WTC11 (cell line): ENCODE measurements around the gene LSP1. TPM values are rescaled to one million over a fixed set of nuclear protein-coding genes. Genes with fewer than 3 reads are reported as not detected.

Source experiments
- ATAC-seq: fragments of 200-7000 bp; cut with Tn5 transposase; 2 replicates; pipeline ENCODE4 v1.10.0; 2021; ENCODE audit warnings: mild to moderate bottlenecking, moderate library complexity
- CTCF ChIA-PET: fragments of 300-600 bp; sonication (Branson Sonifier 250); formaldehyde crosslinking; loops from one replicate; lab custom pipeline; 2021; ENCODE audit warnings: antibody characterized with exemption; lab: Charles Lee
- POLR2A ChIA-PET: fragments of 350-600 bp; sonication (Branson Sonifier 250); formaldehyde crosslinking; loops from one replicate; lab custom pipeline; 2021; ENCODE audit warnings: antibody characterized with exemption; lab: Charles Lee
- DNase-seq: peaks from one replicate; pipeline ENCODE4 v3.0.0; 2021; ENCODE audit warnings: low spot score
- H3K27ac Mint-ChIP-seq: 2 replicates; pipeline ENCODE4 v1.8.0; 2021; ENCODE audit warnings: mixed read lengths
- H3K27me3 Mint-ChIP-seq: 2 replicates; pipeline ENCODE4 v1.8.0; 2021; ENCODE audit warnings: low read depth, mild to moderate bottlenecking, moderate library complexity, mixed read lengths
- H3K36me3 Mint-ChIP-seq: 2 replicates; pipeline ENCODE4 v1.8.0; 2021; ENCODE audit warnings: mixed read lengths
- H3K4me1 Mint-ChIP-seq: 2 replicates; pipeline ENCODE4 v1.8.0; 2022; ENCODE audit warnings: mixed read lengths
- H3K4me3 Mint-ChIP-seq: 2 replicates; pipeline ENCODE4 v1.8.0; 2021; ENCODE audit warnings: mild to moderate bottlenecking, moderate library complexity, mixed read lengths
- H3K9me3 Mint-ChIP-seq: 2 replicates; pipeline ENCODE4 v1.8.0; 2021; ENCODE audit warnings: mixed read lengths
- ATF1 ChIP-seq: sonication (generic); formaldehyde crosslinking; IDR thresholded peaks from 2 replicates; pipeline ENCODE4 v1.8.1; 2023; ENCODE audit warnings: mild to moderate bottlenecking, moderate library complexity, missing genetic modification reagents
- ELF4 ChIP-seq: sonication (generic); formaldehyde crosslinking; IDR thresholded peaks from 2 replicates; pipeline ENCODE4 v1.8.1; 2022; ENCODE audit warnings: low read depth, mild to moderate bottlenecking, moderate library complexity, missing genetic modification reagents
- GRHL2 ChIP-seq: fragments of 250-450 bp; sonication (Bioruptor Pico); IDR thresholded peaks from 2 replicates; pipeline ENCODE4 v1.8.0; 2022; ENCODE audit warnings: mild to moderate bottlenecking, moderate library complexity; ENCODE audit not compliant: insufficient replicate concordance, severe bottlenecking
- JAZF1 ChIP-seq: fragments of 250-450 bp; sonication (Bioruptor Pico); IDR thresholded peaks from 2 replicates; pipeline ENCODE4 v1.9.0; 2021; ENCODE audit warnings: moderate library complexity, mild to moderate bottlenecking, inconsistent platforms
- NFE2L1 ChIP-seq: sonication (generic); formaldehyde crosslinking; IDR thresholded peaks from 2 replicates; pipeline ENCODE4 v1.8.1; 2023; ENCODE audit warnings: missing genetic modification reagents
- NR2C2 ChIP-seq: sonication (generic); formaldehyde crosslinking; IDR thresholded peaks from 2 replicates; pipeline ENCODE4 v1.8.0; 2022; ENCODE audit warnings: mild to moderate bottlenecking, missing genetic modification reagents
- TP53 ChIP-seq: sonication (generic); formaldehyde crosslinking; IDR thresholded peaks from 2 replicates; pipeline ENCODE4 v1.8.1; 2023; ENCODE audit warnings: mild to moderate bottlenecking, missing genetic modification reagents
- ZNF317 ChIP-seq: sonication (generic); formaldehyde crosslinking; IDR thresholded peaks from 2 replicates; pipeline ENCODE4 v1.8.1; 2023; ENCODE audit warnings: low read depth, mild to moderate bottlenecking, moderate library complexity, missing genetic modification reagents, borderline replicate concordance
- ZNF396 ChIP-seq: fragments of 250-450 bp; sonication (Bioruptor Pico); IDR thresholded peaks from 2 replicates; pipeline ENCODE4 v1.8.0; 2021; ENCODE audit warnings: mild to moderate bottlenecking, moderate library complexity, borderline replicate concordance
- ZNF423 ChIP-seq: fragments of 250-450 bp; sonication (Bioruptor Pico); IDR thresholded peaks from 2 replicates; pipeline ENCODE4 v2.1.2; 2022; ENCODE audit warnings: mild to moderate bottlenecking, moderate library complexity
- total RNA-seq: library from RNA; stranded (reverse); gene quantifications from 3 replicates; pipeline ENCODE4 v1.2.3, GENCODE V29; 2021
- TF ChIP-seq, protein P1 (sequence below): sonication (generic); formaldehyde crosslinking; IDR thresholded peaks from 2 replicates; pipeline ENCODE4 v1.8.1; 2022; ENCODE audit warnings: mild to moderate bottlenecking, missing genetic modification reagents, moderate library complexity, borderline replicate concordance
- TF ChIP-seq, protein P2 (sequence below): sonication (generic); formaldehyde crosslinking; IDR thresholded peaks from 2 replicates; pipeline ENCODE4 v1.8.1; 2023; ENCODE audit warnings: mild to moderate bottlenecking, missing genetic modification reagents, moderate library complexity
- TF ChIP-seq, protein P3 (sequence below): sonication (generic); formaldehyde crosslinking; conservative IDR thresholded peaks from 2 replicates; pipeline ENCODE4 v1.8.1; 2023; ENCODE audit warnings: mild to moderate bottlenecking, low read depth, missing genetic modification reagents, moderate library complexity
- TF ChIP-seq, protein P4 (sequence below): fragments of 250-450 bp; sonication (Bioruptor Pico); IDR thresholded peaks from 2 replicates; pipeline ENCODE4 v1.8.0; 2021; ENCODE audit warnings: mild to moderate bottlenecking
- TF ChIP-seq, protein P5 (sequence below): fragments of 250-450 bp; sonication (Bioruptor Pico); IDR thresholded peaks from 2 replicates; pipeline ENCODE4 v2.1.2; 2022; ENCODE audit warnings: mild to moderate bottlenecking, moderate library complexity
- TF ChIP-seq, protein P6 (sequence below): sonication (generic); formaldehyde crosslinking; IDR thresholded peaks from 2 replicates; pipeline ENCODE4 v1.8.0; 2023; ENCODE audit warnings: missing genetic modification reagents
- TF ChIP-seq, protein P7 (sequence below): sonication (generic); formaldehyde crosslinking; IDR thresholded peaks from 2 replicates; pipeline ENCODE4 v1.8.1; 2023; ENCODE audit warnings: mild to moderate bottlenecking, missing genetic modification reagents
- TF ChIP-seq, protein P8 (sequence below): sonication (generic); formaldehyde crosslinking; IDR thresholded peaks from 2 replicates; pipeline ENCODE4 v1.8.1; 2023; ENCODE audit warnings: mild to moderate bottlenecking, missing genetic modification reagents, moderate library complexity
- TF ChIP-seq, protein P9 (sequence below): fragments of 250-450 bp; sonication (Bioruptor Pico); IDR thresholded peaks from 2 replicates; pipeline ENCODE4 v1.9.0; 2021; ENCODE audit warnings: mild to moderate bottlenecking
- TF ChIP-seq, protein P10 (sequence below): sonication (generic); formaldehyde crosslinking; conservative IDR thresholded peaks from 2 replicates; pipeline ENCODE4 v1.8.1; 2022; ENCODE audit warnings: mild to moderate bottlenecking, missing genetic modification reagents

LSP1 gene
- total RNA-seq, 1 experiment from 2014 or later = 0.77 TPM

DNA sequence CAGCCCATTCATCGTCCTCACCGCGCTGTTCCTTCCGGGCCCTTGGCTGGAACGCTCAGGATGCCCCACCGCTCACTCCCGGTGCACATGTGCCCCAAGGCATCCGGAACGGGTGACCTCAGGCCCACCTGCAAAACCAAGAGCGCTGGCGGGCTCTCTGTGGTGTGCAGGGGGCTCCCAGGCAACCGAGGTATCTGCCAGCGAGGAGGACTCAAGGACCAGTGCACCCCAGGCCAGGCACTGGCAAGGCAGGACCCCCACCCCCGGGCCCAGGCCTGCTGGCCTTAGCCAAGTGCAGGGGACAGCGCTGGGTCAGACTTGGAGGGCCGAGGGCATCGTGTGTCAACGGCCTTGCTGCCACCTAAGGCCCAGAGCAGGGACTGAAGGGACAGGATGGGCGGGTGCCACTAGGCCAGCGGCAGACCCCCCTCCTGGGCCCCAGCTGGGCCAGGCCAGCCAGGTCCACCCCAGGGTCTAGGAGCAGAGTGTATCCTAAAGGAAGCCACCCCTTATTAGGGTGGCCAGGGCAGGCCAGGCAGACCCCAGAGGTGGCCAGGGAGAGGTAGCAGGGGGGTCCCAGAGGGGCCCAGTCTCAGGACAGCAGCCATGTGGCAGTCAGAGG lies 75.1 kb downstream of the LSP1 start:
- DNase-seq (no peak), ATAC-seq (no peak)
- ChIA-PET CTCF (interaction anchor here (0.6 to 1.0 kb wide), 2 partner anchors 46 to 280 kb away, joined by 3 to 4 read pairs; no protein-coding TSS in a partner anchor), POLR2A (no interaction called here)
- Mint-ChIP-seq H3K27me3 (no peaks in the 10 kb centered on the region; the same call in 1 of the 2 replicates), H3K9me3 (no peaks in the 10 kb centered on the region), H3K27ac (no peak overlapping the region), H3K36me3 (no peaks in the 10 kb centered on the region), H3K4me1 (no peaks in the 10 kb centered on the region), H3K4me3 (no peak overlapping the region)
- TF ChIP-seq, protein P1, sequence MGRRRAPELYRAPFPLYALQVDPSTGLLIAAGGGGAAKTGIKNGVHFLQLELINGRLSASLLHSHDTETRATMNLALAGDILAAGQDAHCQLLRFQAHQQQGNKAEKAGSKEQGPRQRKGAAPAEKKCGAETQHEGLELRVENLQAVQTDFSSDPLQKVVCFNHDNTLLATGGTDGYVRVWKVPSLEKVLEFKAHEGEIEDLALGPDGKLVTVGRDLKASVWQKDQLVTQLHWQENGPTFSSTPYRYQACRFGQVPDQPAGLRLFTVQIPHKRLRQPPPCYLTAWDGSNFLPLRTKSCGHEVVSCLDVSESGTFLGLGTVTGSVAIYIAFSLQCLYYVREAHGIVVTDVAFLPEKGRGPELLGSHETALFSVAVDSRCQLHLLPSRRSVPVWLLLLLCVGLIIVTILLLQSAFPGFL (CRISPR knock-in tag) = no peak
- TF ChIP-seq, protein P2, sequence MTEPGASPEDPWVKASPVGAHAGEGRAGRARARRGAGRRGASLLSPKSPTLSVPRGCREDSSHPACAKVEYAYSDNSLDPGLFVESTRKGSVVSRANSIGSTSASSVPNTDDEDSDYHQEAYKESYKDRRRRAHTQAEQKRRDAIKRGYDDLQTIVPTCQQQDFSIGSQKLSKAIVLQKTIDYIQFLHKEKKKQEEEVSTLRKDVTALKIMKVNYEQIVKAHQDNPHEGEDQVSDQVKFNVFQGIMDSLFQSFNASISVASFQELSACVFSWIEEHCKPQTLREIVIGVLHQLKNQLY (CRISPR knock-in tag) = no peak
- TF ChIP-seq, protein P3, sequence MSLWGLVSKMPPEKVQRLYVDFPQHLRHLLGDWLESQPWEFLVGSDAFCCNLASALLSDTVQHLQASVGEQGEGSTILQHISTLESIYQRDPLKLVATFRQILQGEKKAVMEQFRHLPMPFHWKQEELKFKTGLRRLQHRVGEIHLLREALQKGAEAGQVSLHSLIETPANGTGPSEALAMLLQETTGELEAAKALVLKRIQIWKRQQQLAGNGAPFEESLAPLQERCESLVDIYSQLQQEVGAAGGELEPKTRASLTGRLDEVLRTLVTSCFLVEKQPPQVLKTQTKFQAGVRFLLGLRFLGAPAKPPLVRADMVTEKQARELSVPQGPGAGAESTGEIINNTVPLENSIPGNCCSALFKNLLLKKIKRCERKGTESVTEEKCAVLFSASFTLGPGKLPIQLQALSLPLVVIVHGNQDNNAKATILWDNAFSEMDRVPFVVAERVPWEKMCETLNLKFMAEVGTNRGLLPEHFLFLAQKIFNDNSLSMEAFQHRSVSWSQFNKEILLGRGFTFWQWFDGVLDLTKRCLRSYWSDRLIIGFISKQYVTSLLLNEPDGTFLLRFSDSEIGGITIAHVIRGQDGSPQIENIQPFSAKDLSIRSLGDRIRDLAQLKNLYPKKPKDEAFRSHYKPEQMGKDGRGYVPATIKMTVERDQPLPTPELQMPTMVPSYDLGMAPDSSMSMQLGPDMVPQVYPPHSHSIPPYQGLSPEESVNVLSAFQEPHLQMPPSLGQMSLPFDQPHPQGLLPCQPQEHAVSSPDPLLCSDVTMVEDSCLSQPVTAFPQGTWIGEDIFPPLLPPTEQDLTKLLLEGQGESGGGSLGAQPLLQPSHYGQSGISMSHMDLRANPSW (CRISPR knock-in tag) = no peak
- TF ChIP-seq JAZF1 (CRISPR knock-in tag) (no peak), ZNF423 (CRISPR knock-in tag) (no peak), ZNF396 (CRISPR knock-in tag) (no peak), TP53 (CRISPR knock-in tag) (no peak), NFE2L1 (CRISPR knock-in tag) (no peak), NR2C2 (CRISPR knock-in tag) (no peak), ELF4 (no peak), ATF1 (CRISPR knock-in tag) (no peak), ZNF317 (CRISPR knock-in tag) (no peak), GRHL2 (no peak)
- TF ChIP-seq, protein P4, sequence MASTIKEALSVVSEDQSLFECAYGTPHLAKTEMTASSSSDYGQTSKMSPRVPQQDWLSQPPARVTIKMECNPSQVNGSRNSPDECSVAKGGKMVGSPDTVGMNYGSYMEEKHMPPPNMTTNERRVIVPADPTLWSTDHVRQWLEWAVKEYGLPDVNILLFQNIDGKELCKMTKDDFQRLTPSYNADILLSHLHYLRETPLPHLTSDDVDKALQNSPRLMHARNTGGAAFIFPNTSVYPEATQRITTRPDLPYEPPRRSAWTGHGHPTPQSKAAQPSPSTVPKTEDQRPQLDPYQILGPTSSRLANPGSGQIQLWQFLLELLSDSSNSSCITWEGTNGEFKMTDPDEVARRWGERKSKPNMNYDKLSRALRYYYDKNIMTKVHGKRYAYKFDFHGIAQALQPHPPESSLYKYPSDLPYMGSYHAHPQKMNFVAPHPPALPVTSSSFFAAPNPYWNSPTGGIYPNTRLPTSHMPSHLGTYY (CRISPR knock-in tag) = no peak
- TF ChIP-seq, protein P5, sequence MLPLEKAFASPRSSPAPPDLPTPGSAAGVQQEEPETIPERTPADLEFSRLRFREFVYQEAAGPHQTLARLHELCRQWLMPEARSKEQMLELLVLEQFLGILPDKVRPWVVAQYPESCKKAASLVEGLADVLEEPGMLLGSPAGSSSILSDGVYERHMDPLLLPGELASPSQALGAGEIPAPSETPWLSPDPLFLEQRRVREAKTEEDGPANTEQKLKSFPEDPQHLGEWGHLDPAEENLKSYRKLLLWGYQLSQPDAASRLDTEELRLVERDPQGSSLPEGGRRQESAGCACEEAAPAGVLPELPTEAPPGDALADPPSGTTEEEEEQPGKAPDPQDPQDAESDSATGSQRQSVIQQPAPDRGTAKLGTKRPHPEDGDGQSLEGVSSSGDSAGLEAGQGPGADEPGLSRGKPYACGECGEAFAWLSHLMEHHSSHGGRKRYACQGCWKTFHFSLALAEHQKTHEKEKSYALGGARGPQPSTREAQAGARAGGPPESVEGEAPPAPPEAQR (CRISPR knock-in tag) = no peak
- TF ChIP-seq, protein P6, sequence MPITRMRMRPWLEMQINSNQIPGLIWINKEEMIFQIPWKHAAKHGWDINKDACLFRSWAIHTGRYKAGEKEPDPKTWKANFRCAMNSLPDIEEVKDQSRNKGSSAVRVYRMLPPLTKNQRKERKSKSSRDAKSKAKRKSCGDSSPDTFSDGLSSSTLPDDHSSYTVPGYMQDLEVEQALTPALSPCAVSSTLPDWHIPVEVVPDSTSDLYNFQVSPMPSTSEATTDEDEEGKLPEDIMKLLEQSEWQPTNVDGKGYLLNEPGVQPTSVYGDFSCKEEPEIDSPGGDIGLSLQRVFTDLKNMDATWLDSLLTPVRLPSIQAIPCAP (CRISPR knock-in tag) = no peak
- TF ChIP-seq, protein P7, sequence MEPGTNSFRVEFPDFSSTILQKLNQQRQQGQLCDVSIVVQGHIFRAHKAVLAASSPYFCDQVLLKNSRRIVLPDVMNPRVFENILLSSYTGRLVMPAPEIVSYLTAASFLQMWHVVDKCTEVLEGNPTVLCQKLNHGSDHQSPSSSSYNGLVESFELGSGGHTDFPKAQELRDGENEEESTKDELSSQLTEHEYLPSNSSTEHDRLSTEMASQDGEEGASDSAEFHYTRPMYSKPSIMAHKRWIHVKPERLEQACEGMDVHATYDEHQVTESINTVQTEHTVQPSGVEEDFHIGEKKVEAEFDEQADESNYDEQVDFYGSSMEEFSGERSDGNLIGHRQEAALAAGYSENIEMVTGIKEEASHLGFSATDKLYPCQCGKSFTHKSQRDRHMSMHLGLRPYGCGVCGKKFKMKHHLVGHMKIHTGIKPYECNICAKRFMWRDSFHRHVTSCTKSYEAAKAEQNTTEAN (CRISPR knock-in tag) = no peak
- TF ChIP-seq, protein P8, sequence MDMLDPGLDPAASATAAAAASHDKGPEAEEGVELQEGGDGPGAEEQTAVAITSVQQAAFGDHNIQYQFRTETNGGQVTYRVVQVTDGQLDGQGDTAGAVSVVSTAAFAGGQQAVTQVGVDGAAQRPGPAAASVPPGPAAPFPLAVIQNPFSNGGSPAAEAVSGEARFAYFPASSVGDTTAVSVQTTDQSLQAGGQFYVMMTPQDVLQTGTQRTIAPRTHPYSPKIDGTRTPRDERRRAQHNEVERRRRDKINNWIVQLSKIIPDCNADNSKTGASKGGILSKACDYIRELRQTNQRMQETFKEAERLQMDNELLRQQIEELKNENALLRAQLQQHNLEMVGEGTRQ (CRISPR knock-in tag) = no peak
- TF ChIP-seq, protein P9, sequence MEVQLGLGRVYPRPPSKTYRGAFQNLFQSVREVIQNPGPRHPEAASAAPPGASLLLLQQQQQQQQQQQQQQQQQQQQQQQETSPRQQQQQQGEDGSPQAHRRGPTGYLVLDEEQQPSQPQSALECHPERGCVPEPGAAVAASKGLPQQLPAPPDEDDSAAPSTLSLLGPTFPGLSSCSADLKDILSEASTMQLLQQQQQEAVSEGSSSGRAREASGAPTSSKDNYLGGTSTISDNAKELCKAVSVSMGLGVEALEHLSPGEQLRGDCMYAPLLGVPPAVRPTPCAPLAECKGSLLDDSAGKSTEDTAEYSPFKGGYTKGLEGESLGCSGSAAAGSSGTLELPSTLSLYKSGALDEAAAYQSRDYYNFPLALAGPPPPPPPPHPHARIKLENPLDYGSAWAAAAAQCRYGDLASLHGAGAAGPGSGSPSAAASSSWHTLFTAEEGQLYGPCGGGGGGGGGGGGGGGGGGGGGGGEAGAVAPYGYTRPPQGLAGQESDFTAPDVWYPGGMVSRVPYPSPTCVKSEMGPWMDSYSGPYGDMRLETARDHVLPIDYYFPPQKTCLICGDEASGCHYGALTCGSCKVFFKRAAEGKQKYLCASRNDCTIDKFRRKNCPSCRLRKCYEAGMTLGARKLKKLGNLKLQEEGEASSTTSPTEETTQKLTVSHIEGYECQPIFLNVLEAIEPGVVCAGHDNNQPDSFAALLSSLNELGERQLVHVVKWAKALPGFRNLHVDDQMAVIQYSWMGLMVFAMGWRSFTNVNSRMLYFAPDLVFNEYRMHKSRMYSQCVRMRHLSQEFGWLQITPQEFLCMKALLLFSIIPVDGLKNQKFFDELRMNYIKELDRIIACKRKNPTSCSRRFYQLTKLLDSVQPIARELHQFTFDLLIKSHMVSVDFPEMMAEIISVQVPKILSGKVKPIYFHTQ (CRISPR knock-in tag) = no peak
- TF ChIP-seq, protein P10, sequence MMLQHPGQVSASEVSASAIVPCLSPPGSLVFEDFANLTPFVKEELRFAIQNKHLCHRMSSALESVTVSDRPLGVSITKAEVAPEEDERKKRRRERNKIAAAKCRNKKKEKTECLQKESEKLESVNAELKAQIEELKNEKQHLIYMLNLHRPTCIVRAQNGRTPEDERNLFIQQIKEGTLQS (CRISPR knock-in tag) = no peak
